WTC11 (cell line): ENCODE data around the gene BTBD1. TPM values are rescaled to one million over a fixed set of nuclear protein-coding genes. Genes with fewer than 3 reads are reported as not detected.

ENCODE experiments used
- ATAC-seq: fragments of 200-7000 bp; cut with Tn5 transposase; 2 replicates; pipeline ENCODE4 v1.10.0; 2021; ENCODE audit warnings: mild to moderate bottlenecking, moderate library complexity
- CTCF ChIA-PET: fragments of 300-600 bp; sonication (Branson Sonifier 250); formaldehyde crosslinking; loops from one replicate; lab custom pipeline; 2021; ENCODE audit warnings: antibody characterized with exemption; lab: Charles Lee
- POLR2A ChIA-PET: fragments of 350-600 bp; sonication (Branson Sonifier 250); formaldehyde crosslinking; loops from one replicate; lab custom pipeline; 2021; ENCODE audit warnings: antibody characterized with exemption; lab: Charles Lee
- DNase-seq: peaks from one replicate; pipeline ENCODE4 v3.0.0; 2021; ENCODE audit warnings: low spot score
- H3K27ac Mint-ChIP-seq: 2 replicates; pipeline ENCODE4 v1.8.0; 2021; ENCODE audit warnings: mixed read lengths
- H3K27me3 Mint-ChIP-seq: 2 replicates; pipeline ENCODE4 v1.8.0; 2021; ENCODE audit warnings: low read depth, mild to moderate bottlenecking, moderate library complexity, mixed read lengths
- H3K36me3 Mint-ChIP-seq: 2 replicates; pipeline ENCODE4 v1.8.0; 2021; ENCODE audit warnings: mixed read lengths
- H3K4me1 Mint-ChIP-seq: 2 replicates; pipeline ENCODE4 v1.8.0; 2022; ENCODE audit warnings: mixed read lengths
- H3K4me3 Mint-ChIP-seq: 2 replicates; pipeline ENCODE4 v1.8.0; 2021; ENCODE audit warnings: mild to moderate bottlenecking, moderate library complexity, mixed read lengths
- H3K9me3 Mint-ChIP-seq: 2 replicates; pipeline ENCODE4 v1.8.0; 2021; ENCODE audit warnings: mixed read lengths
- E2F5 ChIP-seq: sonication (generic); formaldehyde crosslinking; IDR thresholded peaks from 2 replicates; pipeline ENCODE4 v1.8.1; 2022; ENCODE audit warnings: mild to moderate bottlenecking, moderate library complexity, missing genetic modification reagents
- GTF2I ChIP-seq: fragments of 250-450 bp; sonication (Bioruptor Pico); conservative IDR thresholded peaks from 2 replicates; pipeline ENCODE4 v1.4.0; 2021; ENCODE audit warnings: mild to moderate bottlenecking
- SOX15 ChIP-seq: fragments of 250-450 bp; sonication (Bioruptor Pico); IDR thresholded peaks from 2 replicates; pipeline ENCODE4 v1.9.0; 2021; ENCODE audit warnings: mild to moderate bottlenecking
- ZBTB21 ChIP-seq: sonication (generic); formaldehyde crosslinking; IDR thresholded peaks from 2 replicates; pipeline ENCODE4 v1.8.1; 2023; ENCODE audit warnings: mild to moderate bottlenecking, missing genetic modification reagents, borderline replicate concordance
- ZNF121 ChIP-seq: sonication (generic); formaldehyde crosslinking; IDR thresholded peaks from 2 replicates; pipeline ENCODE4 v1.8.0; 2023; ENCODE audit warnings: missing genetic modification reagents
- ZNF263 ChIP-seq: sonication (generic); formaldehyde crosslinking; IDR thresholded peaks from 2 replicates; pipeline ENCODE4 v1.8.1; 2022; ENCODE audit warnings: low read depth, mild to moderate bottlenecking, moderate library complexity, missing genetic modification reagents
- ZNF423 ChIP-seq: fragments of 250-450 bp; sonication (Bioruptor Pico); IDR thresholded peaks from 2 replicates; pipeline ENCODE4 v2.1.2; 2022; ENCODE audit warnings: mild to moderate bottlenecking, moderate library complexity
- ZSCAN18 ChIP-seq: fragments of 250-450 bp; sonication (Bioruptor Pico); IDR thresholded peaks from 2 replicates; pipeline ENCODE4 v2.1.2; 2022; ENCODE audit warnings: mild to moderate bottlenecking, moderate library complexity
- total RNA-seq: library from RNA; stranded (reverse); gene quantifications from 3 replicates; pipeline ENCODE4 v1.2.3, GENCODE V29; 2021
- TF ChIP-seq, protein P1 (sequence below): sonication (generic); formaldehyde crosslinking; IDR thresholded peaks from 2 replicates; pipeline ENCODE4 v1.8.1; 2022; ENCODE audit warnings: missing genetic modification reagents, borderline replicate concordance
- TF ChIP-seq, protein P2 (sequence below): sonication (generic); formaldehyde crosslinking; IDR thresholded peaks from 2 replicates; pipeline ENCODE4 v1.8.1; 2023; ENCODE audit warnings: mild to moderate bottlenecking, missing genetic modification reagents, moderate library complexity
- TF ChIP-seq, protein P3 (sequence below): fragments of 250-450 bp; sonication (Bioruptor Pico); IDR thresholded peaks from 2 replicates; pipeline ENCODE4 v1.9.0; 2021; ENCODE audit warnings: mild to moderate bottlenecking, borderline replicate concordance

Gene BTBD1
- total RNA-seq, 1 experiment from 2014 or later: 39.6 TPM

GRCh38 chr15:82970078-82970686, 96.9 kb downstream of the BTBD1 start:
- POLR2A ChIA-PET: no interaction called here
- TF ChIP-seq SOX15 (no peak), ZNF121 (CRISPR knock-in tag) (no peak), GTF2I (CRISPR knock-in tag) (no peak), ZNF263 (CRISPR knock-in tag) (no peak)
- H3K4me3 Mint-ChIP-seq: no peak overlapping the region
- no peaks in the 10 kb centered on the region for H3K36me3 Mint-ChIP-seq
- no peak for DNase-seq
- H3K4me1 Mint-ChIP-seq: no peaks in the 10 kb centered on the region
- peaks cover 8% of the 10 kb centered on the region for H3K27me3 Mint-ChIP-seq
- no peak overlapping the region for H3K27ac Mint-ChIP-seq
- CTCF ChIA-PET: interaction anchor here (1.3 kb wide), 1 partner anchor 121 kb away, joined by 3 read pairs; no protein-coding TSS in a partner anchor
- H3K9me3 Mint-ChIP-seq: no peaks in the 10 kb centered on the region
- no peak for ATAC-seq

DNA sequence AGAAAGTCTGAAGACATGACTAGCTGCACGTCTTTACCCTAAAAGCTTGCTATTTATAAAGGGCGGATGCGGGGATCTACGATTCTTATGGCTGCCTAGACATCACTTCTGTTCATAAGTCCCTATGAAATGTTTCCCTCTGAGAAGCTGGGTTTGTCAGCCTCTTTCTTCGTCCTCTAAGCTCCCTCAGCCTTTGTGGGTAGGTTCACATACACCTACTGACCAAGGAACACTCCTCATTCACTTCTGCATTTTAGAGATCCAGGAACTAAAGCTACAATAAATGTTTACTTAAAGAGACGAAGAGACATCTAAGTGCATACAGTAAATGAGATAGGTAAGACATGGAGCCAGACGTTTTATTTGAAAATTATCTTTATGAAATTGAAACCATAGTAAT, 97.7 kb downstream of the BTBD1 start:
- no peaks in the 10 kb centered on the region for H3K9me3 Mint-ChIP-seq
- POLR2A ChIA-PET: interaction anchor here (0.6 kb wide), 1 partner anchor 887 kb away, joined by 3 read pairs; no protein-coding TSS in a partner anchor
- H3K36me3 Mint-ChIP-seq: no peaks in the 10 kb centered on the region
- H3K4me3 Mint-ChIP-seq: no peak overlapping the region
- DNase-seq (no peak), ATAC-seq (no peak)
- CTCF ChIA-PET: no interaction called here
- TF ChIP-seq ZBTB21 (CRISPR knock-in tag): no peak
- no peaks in the 10 kb centered on the region for H3K4me1 Mint-ChIP-seq
- no peak overlapping the region for H3K27ac Mint-ChIP-seq
- H3K27me3 Mint-ChIP-seq: peaks cover 8% of the 10 kb centered on the region; the same call in 1 of the 2 replicates

GRCh38 chr15:82968066-82968465, 99.0 kb downstream of the BTBD1 start:
- Mint-ChIP-seq H3K27me3 (peaks cover 8% of the 10 kb centered on the region; the same call in 1 of the 2 replicates), H3K9me3 (no peaks in the 10 kb centered on the region), H3K4me3 (no peak overlapping the region), H3K27ac (no peak overlapping the region), H3K36me3 (no peaks in the 10 kb centered on the region), H3K4me1 (peaks cover 10% of the 10 kb centered on the region)
- no peak for DNase-seq
- TF ChIP-seq, protein P1, sequence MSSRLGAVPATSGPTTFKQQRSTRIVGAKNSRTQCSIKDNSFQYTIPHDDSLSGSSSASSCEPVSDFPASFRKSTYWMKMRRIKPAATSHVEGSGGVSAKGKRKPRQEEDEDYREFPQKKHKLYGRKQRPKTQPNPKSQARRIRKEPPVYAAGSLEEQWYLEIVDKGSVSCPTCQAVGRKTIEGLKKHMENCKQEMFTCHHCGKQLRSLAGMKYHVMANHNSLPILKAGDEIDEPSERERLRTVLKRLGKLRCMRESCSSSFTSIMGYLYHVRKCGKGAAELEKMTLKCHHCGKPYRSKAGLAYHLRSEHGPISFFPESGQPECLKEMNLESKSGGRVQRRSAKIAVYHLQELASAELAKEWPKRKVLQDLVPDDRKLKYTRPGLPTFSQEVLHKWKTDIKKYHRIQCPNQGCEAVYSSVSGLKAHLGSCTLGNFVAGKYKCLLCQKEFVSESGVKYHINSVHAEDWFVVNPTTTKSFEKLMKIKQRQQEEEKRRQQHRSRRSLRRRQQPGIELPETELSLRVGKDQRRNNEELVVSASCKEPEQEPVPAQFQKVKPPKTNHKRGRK (CRISPR knock-in tag): no peak
- TF ChIP-seq, protein P2, sequence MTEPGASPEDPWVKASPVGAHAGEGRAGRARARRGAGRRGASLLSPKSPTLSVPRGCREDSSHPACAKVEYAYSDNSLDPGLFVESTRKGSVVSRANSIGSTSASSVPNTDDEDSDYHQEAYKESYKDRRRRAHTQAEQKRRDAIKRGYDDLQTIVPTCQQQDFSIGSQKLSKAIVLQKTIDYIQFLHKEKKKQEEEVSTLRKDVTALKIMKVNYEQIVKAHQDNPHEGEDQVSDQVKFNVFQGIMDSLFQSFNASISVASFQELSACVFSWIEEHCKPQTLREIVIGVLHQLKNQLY (CRISPR knock-in tag): no peak
- no peak for TF ChIP-seq ZSCAN18 (CRISPR knock-in tag)
- ChIA-PET POLR2A (no interaction called here), CTCF (no interaction called here)
- ATAC-seq: no peak

- CTCF ChIA-PET: no interaction called here
- POLR2A ChIA-PET: no interaction called here
- H3K36me3 Mint-ChIP-seq: no peaks in the 10 kb centered on the region
These were observed 100.4 kb downstream of the BTBD1 start for GRCh38 chr15:82966671-82967071.

More at GRCh38 chr15:82966671-82967071, 100.4 kb downstream of the BTBD1 start:
- H3K4me3 Mint-ChIP-seq: no peak overlapping the region
- TF ChIP-seq, protein P3, sequence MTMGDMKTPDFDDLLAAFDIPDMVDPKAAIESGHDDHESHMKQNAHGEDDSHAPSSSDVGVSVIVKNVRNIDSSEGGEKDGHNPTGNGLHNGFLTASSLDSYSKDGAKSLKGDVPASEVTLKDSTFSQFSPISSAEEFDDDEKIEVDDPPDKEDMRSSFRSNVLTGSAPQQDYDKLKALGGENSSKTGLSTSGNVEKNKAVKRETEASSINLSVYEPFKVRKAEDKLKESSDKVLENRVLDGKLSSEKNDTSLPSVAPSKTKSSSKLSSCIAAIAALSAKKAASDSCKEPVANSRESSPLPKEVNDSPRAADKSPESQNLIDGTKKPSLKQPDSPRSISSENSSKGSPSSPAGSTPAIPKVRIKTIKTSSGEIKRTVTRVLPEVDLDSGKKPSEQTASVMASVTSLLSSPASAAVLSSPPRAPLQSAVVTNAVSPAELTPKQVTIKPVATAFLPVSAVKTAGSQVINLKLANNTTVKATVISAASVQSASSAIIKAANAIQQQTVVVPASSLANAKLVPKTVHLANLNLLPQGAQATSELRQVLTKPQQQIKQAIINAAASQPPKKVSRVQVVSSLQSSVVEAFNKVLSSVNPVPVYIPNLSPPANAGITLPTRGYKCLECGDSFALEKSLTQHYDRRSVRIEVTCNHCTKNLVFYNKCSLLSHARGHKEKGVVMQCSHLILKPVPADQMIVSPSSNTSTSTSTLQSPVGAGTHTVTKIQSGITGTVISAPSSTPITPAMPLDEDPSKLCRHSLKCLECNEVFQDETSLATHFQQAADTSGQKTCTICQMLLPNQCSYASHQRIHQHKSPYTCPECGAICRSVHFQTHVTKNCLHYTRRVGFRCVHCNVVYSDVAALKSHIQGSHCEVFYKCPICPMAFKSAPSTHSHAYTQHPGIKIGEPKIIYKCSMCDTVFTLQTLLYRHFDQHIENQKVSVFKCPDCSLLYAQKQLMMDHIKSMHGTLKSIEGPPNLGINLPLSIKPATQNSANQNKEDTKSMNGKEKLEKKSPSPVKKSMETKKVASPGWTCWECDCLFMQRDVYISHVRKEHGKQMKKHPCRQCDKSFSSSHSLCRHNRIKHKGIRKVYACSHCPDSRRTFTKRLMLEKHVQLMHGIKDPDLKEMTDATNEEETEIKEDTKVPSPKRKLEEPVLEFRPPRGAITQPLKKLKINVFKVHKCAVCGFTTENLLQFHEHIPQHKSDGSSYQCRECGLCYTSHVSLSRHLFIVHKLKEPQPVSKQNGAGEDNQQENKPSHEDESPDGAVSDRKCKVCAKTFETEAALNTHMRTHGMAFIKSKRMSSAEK (CRISPR knock-in tag): no peak
- TF ChIP-seq E2F5 (no peak), ZNF423 (CRISPR knock-in tag) (no peak)
- TF ChIP-seq, protein P2 (CRISPR knock-in tag): no peak
- DNase-seq (no peak), ATAC-seq (no peak)
- peaks cover 8% of the 10 kb centered on the region; the same call in 1 of the 2 replicates for H3K27me3 Mint-ChIP-seq
- no peak overlapping the region for H3K27ac Mint-ChIP-seq
- H3K4me1 Mint-ChIP-seq: peaks cover 10% of the 10 kb centered on the region
- H3K9me3 Mint-ChIP-seq: no peaks in the 10 kb centered on the region
